Measurements from ENCODE around the gene SDC3.

The SDC3 gene

GRCh38 chr1:30888975-30889374 lies 19.6 kb downstream of the SDC3 start:
- DNase-seq (ENCODE audit: low spot score) = no peak

GRCh38 chr1:30888391-30888790 lies 20.2 kb downstream of the SDC3 start:
- DNase-seq (ENCODE audit: low spot score) = peak; percentile 24

GRCh38 chr1:30887485-30888315 lies 20.9 kb downstream of the SDC3 start:
- DNase-seq (ENCODE audit: low spot score) = peak; percentile 54

- DNase-seq (ENCODE audit: low spot score) = no peak
Measured at GRCh38 chr1:30886710-30887428, 21.7 kb downstream of the SDC3 start.

- no peak for DNase-seq (ENCODE audit: low spot score)
Measured at GRCh38 chr1:30885570-30886522, 22.7 kb downstream of the SDC3 start.

- DNase-seq (ENCODE audit: low spot score) = no peak
Measured at GRCh38 chr1:30884723-30885122, 23.8 kb downstream of the SDC3 start.

GRCh38 chr1:30883389-30884172 lies 25.0 kb downstream of the SDC3 start:
- no peak for DNase-seq (ENCODE audit: low spot score)

- no peak for DNase-seq (ENCODE audit: low spot score)
Measured at GRCh38 chr1:30882678-30883388, 25.7 kb downstream of the SDC3 start.

- no peak for DNase-seq (ENCODE audit: low spot score)
Measured at GRCh38 chr1:30881319-30882181, 27.0 kb downstream of the SDC3 start.

- DNase-seq (ENCODE audit: low spot score) = no peak
Measured at GRCh38 chr1:30880678-30881318, 27.8 kb downstream of the SDC3 start.

GRCh38 chr1:30879940-30880677 lies 28.4 kb downstream of the SDC3 start:
- peak; percentile 45 for DNase-seq (ENCODE audit: low spot score)

GRCh38 chr1:30879126-30879786 lies 29.3 kb downstream of the SDC3 start:
- DNase-seq (ENCODE audit: low spot score) = peak; percentile 18

- DNase-seq (ENCODE audit: low spot score) = no peak
Measured at GRCh38 chr1:30878559-30878958, 30.0 kb downstream of the SDC3 start.

GRCh38 chr1:30878016-30878415 lies 30.5 kb downstream of the SDC3 start:
- DNase-seq (ENCODE audit: low spot score) = no peak

- DNase-seq (ENCODE audit: low spot score) = no peak
Measured at GRCh38 chr1:30877205-30877912, 31.2 kb downstream of the SDC3 start.

- no peak for DNase-seq (ENCODE audit: low spot score)
Measured at GRCh38 chr1:30876451-30877204, 31.9 kb downstream of the SDC3 start.

GRCh38 chr1:30875916-30876315 lies 32.6 kb downstream of the SDC3 start:
- DNase-seq (ENCODE audit: low spot score) = no peak
